ENCODE results near the gene IL17C. TPM values are rescaled to one million over a fixed set of nuclear protein-coding genes. Genes with fewer than 3 reads are reported as not detected.

The IL17C gene
- total and polyA plus RNA-seq, 2 of the 8 experiments (the other 6 are each of a cell fraction or from before 2014, with no cell fraction given): 1.1 to 1.9 TPM

DNA sequence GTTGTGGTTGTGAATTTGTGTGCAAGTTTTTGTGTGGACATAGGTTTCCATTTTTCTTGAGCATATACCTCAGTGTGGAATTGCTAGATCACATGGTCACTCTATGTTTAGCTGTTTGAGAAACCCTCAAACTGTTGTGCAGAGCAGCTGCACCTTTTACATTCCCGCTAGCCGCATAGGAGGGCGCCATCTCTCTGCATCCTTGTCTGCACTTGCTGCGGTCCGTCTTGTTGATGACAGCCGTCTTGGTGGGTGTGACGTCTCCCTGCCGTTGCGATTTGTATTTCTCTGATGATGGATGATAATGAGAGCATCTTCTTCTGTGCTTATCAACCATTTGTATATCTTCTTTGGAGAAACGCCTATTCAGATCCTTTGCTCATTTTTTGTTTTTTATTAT lies 25.1 kb upstream of the IL17C start:
- peak in 2 of 3 experiments; percentile 23 to 30; a peak in 2 of 4 replicates for TF ChIP-seq CTCF (IDR thresholded peaks at IDR 0.05; ENCODE audit: control extremely low read depth in 1 of 3, insufficient read depth in 1 of 3, low read depth in 1 of 3, low read length in 3 of 3)
- TF ChIP-seq, protein P1, sequence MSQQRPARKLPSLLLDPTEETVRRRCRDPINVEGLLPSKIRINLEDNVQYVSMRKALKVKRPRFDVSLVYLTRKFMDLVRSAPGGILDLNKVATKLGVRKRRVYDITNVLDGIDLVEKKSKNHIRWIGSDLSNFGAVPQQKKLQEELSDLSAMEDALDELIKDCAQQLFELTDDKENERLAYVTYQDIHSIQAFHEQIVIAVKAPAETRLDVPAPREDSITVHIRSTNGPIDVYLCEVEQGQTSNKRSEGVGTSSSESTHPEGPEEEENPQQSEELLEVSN (IDR thresholded peaks at IDR 0.05): no peak
- H3K4me2 ChIP-seq (ENCODE audit: insufficient read depth in 1 of 2, low read depth in 2 of 2, low read length in 2 of 2): no peak overlapping the region
- CTCF ChIA-PET (ENCODE audit: partially characterized antibody): interaction anchor here (0.6 to 6.1 kb wide), 8 partner anchors 15 to 578 kb away, joined by 3 to 89 read pairs (median 4); no protein-coding TSS in a partner anchor
- H3K56ac ChIP-seq (replicated peaks; ENCODE audit: insufficient read length, low read depth, low read length): no peak overlapping the region
- no peak overlapping the region for H2AFZ ChIP-seq (ENCODE audit: low read length)
- H3K4me3 ChIP-seq (ENCODE audit: extremely low read depth in 1 of 4, insufficient read depth in 2 of 4, low read depth in 3 of 4, low read length in 4 of 4): no peak overlapping the region
- WGBS, 2 experiments (ENCODE audit: extremely low coverage in 1 of 2, insufficient coverage in 1 of 2, insufficient read length in 1 of 2, insufficient replicate concordance in 2 of 2, low coverage in 1 of 2, low lambda C conversion rate in 2 of 2, missing lambda C conversion rate in 1 of 2): 90% methylated on average over 10 of the region's 10 CpGs; no CpG with 5 or more reads in 1 of the 2 experiments
- H2BK5ac ChIP-seq (ENCODE audit: low read depth, low read length): no peak overlapping the region
- H4K91ac ChIP-seq (replicated peaks; ENCODE audit: insufficient read length, low read length): no peak overlapping the region
- no peak overlapping the region for H3K9ac ChIP-seq (replicated peaks in 1 of 4; ENCODE audit: extremely low read depth in 1 of 4, low read depth in 3 of 4, low read length in 3 of 4)
- no peak overlapping the region for H3K18ac ChIP-seq (ENCODE audit: extremely low read depth, low read length)
- peaks cover 0 to 11% of the 10 kb centered on the region in 2 experiments; a peak in 1 of 4 replicates for H3K79me2 ChIP-seq (ENCODE audit: control insufficient read depth in 1 of 2, insufficient read depth in 2 of 2, low read length in 2 of 2)
- H4K20me1 ChIP-seq (replicated peaks in 1 of 2; ENCODE audit: control insufficient read depth in 1 of 2, insufficient read depth in 2 of 2, low read length in 2 of 2): peaks cover 12 to 27% of the 10 kb centered on the region in 2 experiments
- H3K23me2 ChIP-seq (ENCODE audit: low read depth, low read length): peaks cover 5% of the 10 kb centered on the region; the same call in 1 of the 2 replicates
- H3K36me3 ChIP-seq (ENCODE audit: control insufficient read depth in 2 of 4, insufficient read depth in 4 of 4, low read length in 3 of 4): peaks cover 0 to 7% (median 4%) of the 10 kb centered on the region in 4 experiments; a peak in 4 of 8 replicates
- H3K23ac ChIP-seq (ENCODE audit: insufficient read length): no peak overlapping the region
- no peak overlapping the region for H2BK20ac ChIP-seq (ENCODE audit: low read length)
- peaks cover 16% of the 10 kb centered on the region for H3K79me1 ChIP-seq (ENCODE audit: low read depth, low read length)
- no peak for DNase-seq (ENCODE audit: low read depth in 1 of 2, low spot score in 2 of 2)
- peaks cover 0 to 10% (median 7%) of the 10 kb centered on the region in 4 experiments; a peak in 3 of 7 replicates for H3K4me1 ChIP-seq (replicated peaks in 1 of 4; ENCODE audit: control insufficient read depth in 3 of 4, insufficient read depth in 4 of 4, low read length in 3 of 4)
- no peak for FAIRE-seq
- H4K8ac ChIP-seq (ENCODE audit: extremely low read depth, insufficient read depth, low read length): no peak overlapping the region
- no peak overlapping the region for H3K14ac ChIP-seq (ENCODE audit: insufficient read length)
- H3K4ac ChIP-seq (replicated peaks; ENCODE audit: insufficient read length, low read depth, low read length): no peak overlapping the region
- POLR2A ChIA-PET (ENCODE audit: partially characterized antibody): no interaction called here
- H2AK5ac ChIP-seq (ENCODE audit: low read depth, low read length): no peak overlapping the region
- no peak overlapping the region for H4K5ac ChIP-seq (ENCODE audit: insufficient read length, low read depth, low read length)
- no peak overlapping the region for H2BK120ac ChIP-seq (replicated peaks; ENCODE audit: low read depth, low read length)
- H3K27ac ChIP-seq (ENCODE audit: low read depth, low read length): no peak overlapping the region
- H3K27me3 ChIP-seq (replicated peaks in 1 of 4; ENCODE audit: control insufficient read depth in 3 of 4, extremely low read depth in 1 of 4, insufficient read depth in 3 of 4, low read length in 3 of 4): no peaks in the 10 kb centered on the region
- no peaks in the 10 kb centered on the region for H3K9me3 ChIP-seq (ENCODE audit: insufficient read depth in 2 of 2, low read depth in 1 of 2, low read length in 1 of 2)
- H2BK15ac ChIP-seq (ENCODE audit: low read length): no peak overlapping the region
- H2BK12ac ChIP-seq (ENCODE audit: low read depth, low read length): no peak overlapping the region

All from H1 (cell line).